OCI-LY1 (cell line): ENCODE measurements around the gene SEPTIN10.
"Not testable (repeated sequence)": the region's sequence is repeated elsewhere in the genome, so short reads cannot be mapped to it uniquely, and the experiment has no call there.

Experiments used
- H2AFZ ChIP-seq: fragments of 200-600 bp; sonication (generic), shearing (Covaris generic); 2 replicates; pipeline ENCODE4 v1.6.0; 2014; ENCODE audit warnings: antibody characterized with exemption, mild to moderate bottlenecking, low read length
- H3F3A ChIP-seq: fragments of 200-600 bp; sonication (generic), shearing (Covaris generic); 2 replicates; pipeline ENCODE4 v1.6.0; 2014; ENCODE audit warnings: mild to moderate bottlenecking, antibody characterized with exemption, low read length, moderate library complexity; ENCODE audit not compliant: insufficient read depth
- H3K27ac ChIP-seq: fragments of 200-600 bp; sonication (generic); 2 replicates; pipeline ENCODE4 v1.5.1; 2014; ENCODE audit warnings: low read length, mixed run types, mild to moderate bottlenecking, low read depth; ENCODE audit not compliant: poor library complexity, severe bottlenecking
- H3K27me3 ChIP-seq: fragments of 200-600 bp; sonication (generic); 2 replicates; pipeline ENCODE4 v1.6.0; 2014; ENCODE audit warnings: antibody characterized with exemption, mild to moderate bottlenecking, low read length, moderate library complexity; ENCODE audit not compliant: insufficient read depth
- H3K36me3 ChIP-seq: fragments of 200-600 bp; sonication (generic); 2 replicates; pipeline ENCODE4 v1.6.1; 2014; ENCODE audit warnings: mild to moderate bottlenecking, antibody characterized with exemption, low read length, moderate library complexity, mixed read lengths; ENCODE audit not compliant: insufficient read depth
- H3K4me1 ChIP-seq: fragments of 200-600 bp; sonication (generic); 2 replicates; pipeline ENCODE4 v1.5.1; 2014; ENCODE audit warnings: mild to moderate bottlenecking, low read length, moderate library complexity; ENCODE audit not compliant: insufficient read depth, severe bottlenecking
- H3K4me2 ChIP-seq: fragments of 200-600 bp; sonication (generic), shearing (Covaris generic); 2 replicates; pipeline ENCODE4 v1.6.1; 2014; ENCODE audit warnings: low read length
- H3K4me3 ChIP-seq: fragments of 200-600 bp; sonication (generic); 2 replicates; pipeline ENCODE4 v1.5.1; 2014; ENCODE audit warnings: low read length, low read depth, mild to moderate bottlenecking, mixed read lengths; ENCODE audit not compliant: poor library complexity, severe bottlenecking
- H3K79me2 ChIP-seq: fragments of 200-600 bp; shearing (Covaris generic); 2 replicates; pipeline ENCODE4 v1.6.1; 2016; ENCODE audit warnings: mixed run types, low read length, mixed read lengths; ENCODE audit not compliant: insufficient read depth
- H3K9ac ChIP-seq: fragments of 200-600 bp; sonication (generic), shearing (Covaris generic); 2 replicates; pipeline ENCODE4 v1.6.1; 2014; ENCODE audit warnings: mild to moderate bottlenecking, low read length, mixed read lengths
- H3K9me2 ChIP-seq: fragments of 200-600 bp; sonication (generic), shearing (Covaris generic); 2 replicates; pipeline ENCODE4 v1.6.1; 2014; ENCODE audit warnings: low read depth, mild to moderate bottlenecking, low read length, mixed read lengths
- H3K9me3 ChIP-seq: fragments of 200-600 bp; shearing (Covaris generic); 2 replicates; pipeline ENCODE4 v1.6.1; 2014; ENCODE audit warnings: low read length, mixed read lengths
- H4K20me1 ChIP-seq: fragments of 200-600 bp; sonication (generic), shearing (Covaris generic); 2 replicates; pipeline ENCODE4 v1.6.0; 2016; ENCODE audit warnings: mild to moderate bottlenecking, low read length; ENCODE audit not compliant: insufficient read depth
- EZH2 ChIP-seq: fragments of 200-600 bp; sonication (generic), shearing (Covaris generic); IDR thresholded peaks from 2 replicates; pipeline ENCODE4 v1.8.0; 2017; ENCODE audit warnings: borderline replicate concordance, mixed run types, mild to moderate bottlenecking, antibody characterized with exemption, low read length, moderate library complexity, mixed read lengths
- TF ChIP-seq, protein P1 (sequence below): fragments of 200-600 bp; sonication (generic), shearing (Covaris generic); IDR thresholded peaks from 2 replicates; pipeline ENCODE4 v1.5.1; 2017; ENCODE audit warnings: mild to moderate bottlenecking, antibody characterized with exemption, low read length, moderate library complexity, mixed read lengths

Gene SEPTIN10

DNA sequence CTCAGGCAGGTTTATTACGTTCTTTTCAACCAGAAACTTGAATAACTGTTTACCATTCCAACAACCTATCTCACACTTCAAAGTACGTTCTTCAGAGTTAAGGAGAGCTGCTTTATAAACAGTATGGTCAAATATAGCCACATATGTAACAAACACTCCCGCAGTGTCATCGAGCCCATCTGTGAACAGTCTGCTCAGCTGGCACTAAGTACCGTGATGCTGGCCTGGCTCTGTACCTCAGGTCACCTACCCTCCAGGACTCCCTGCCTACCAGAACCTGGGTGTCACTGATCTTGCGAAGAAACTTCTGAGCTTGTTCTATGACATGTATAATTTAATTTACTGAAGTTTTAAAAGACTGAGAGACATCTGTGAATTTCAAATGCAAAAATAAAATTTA is 71.4 kb downstream of the SEPTIN10 start:
- no peak overlapping the region for H3K27ac ChIP-seq
- no peak overlapping the region for H2AFZ ChIP-seq
- no peaks in the 10 kb centered on the region for H3F3A ChIP-seq
- no peaks in the 10 kb centered on the region for H3K79me2 ChIP-seq
- H3K9me3 ChIP-seq: no peaks in the 10 kb centered on the region
- no peak overlapping the region for H3K4me2 ChIP-seq
- no peak overlapping the region for H3K9ac ChIP-seq
- no peaks in the 10 kb centered on the region for H3K27me3 ChIP-seq
- H3K9me2 ChIP-seq: no peaks in the 10 kb centered on the region
- H4K20me1 ChIP-seq: no peaks in the 10 kb centered on the region
- TF ChIP-seq, protein P1, sequence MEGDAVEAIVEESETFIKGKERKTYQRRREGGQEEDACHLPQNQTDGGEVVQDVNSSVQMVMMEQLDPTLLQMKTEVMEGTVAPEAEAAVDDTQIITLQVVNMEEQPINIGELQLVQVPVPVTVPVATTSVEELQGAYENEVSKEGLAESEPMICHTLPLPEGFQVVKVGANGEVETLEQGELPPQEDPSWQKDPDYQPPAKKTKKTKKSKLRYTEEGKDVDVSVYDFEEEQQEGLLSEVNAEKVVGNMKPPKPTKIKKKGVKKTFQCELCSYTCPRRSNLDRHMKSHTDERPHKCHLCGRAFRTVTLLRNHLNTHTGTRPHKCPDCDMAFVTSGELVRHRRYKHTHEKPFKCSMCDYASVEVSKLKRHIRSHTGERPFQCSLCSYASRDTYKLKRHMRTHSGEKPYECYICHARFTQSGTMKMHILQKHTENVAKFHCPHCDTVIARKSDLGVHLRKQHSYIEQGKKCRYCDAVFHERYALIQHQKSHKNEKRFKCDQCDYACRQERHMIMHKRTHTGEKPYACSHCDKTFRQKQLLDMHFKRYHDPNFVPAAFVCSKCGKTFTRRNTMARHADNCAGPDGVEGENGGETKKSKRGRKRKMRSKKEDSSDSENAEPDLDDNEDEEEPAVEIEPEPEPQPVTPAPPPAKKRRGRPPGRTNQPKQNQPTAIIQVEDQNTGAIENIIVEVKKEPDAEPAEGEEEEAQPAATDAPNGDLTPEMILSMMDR: no peak
- TF ChIP-seq EZH2: no peak
- H3K36me3 ChIP-seq: no peaks in the 10 kb centered on the region
- no peak overlapping the region for H3K4me3 ChIP-seq
- H3K4me1 ChIP-seq: no peaks in the 10 kb centered on the region

DNA sequence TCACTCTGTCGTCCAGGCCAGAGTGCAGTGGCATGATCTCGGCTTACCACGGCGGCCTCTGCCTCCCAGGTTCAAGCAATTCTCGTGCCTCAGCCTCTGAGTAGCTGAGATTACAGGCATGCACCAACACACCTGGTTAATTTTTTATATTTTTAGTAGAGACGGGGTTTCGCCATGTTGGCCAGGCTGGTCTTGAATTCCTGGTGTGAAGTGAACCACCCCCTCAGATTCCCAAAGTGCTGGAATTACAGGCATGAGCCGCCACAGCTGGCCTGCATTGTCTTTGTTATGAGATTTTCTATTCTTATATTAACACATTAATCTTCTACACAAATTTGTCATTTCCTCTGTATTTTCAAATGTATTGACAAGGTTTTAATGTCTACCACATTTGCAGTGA is 75.2 kb downstream of the SEPTIN10 start:
- H2AFZ ChIP-seq: no peak overlapping the region
- H3K9ac ChIP-seq: no peak overlapping the region
- no peaks in the 10 kb centered on the region for H3K9me3 ChIP-seq
- H3K4me2 ChIP-seq: no peak overlapping the region
- H3K36me3 ChIP-seq: no peaks in the 10 kb centered on the region
- no peak overlapping the region for H3K27ac ChIP-seq
- no peaks in the 10 kb centered on the region for H3K79me2 ChIP-seq
- no peak overlapping the region for H3K4me3 ChIP-seq
- no peaks in the 10 kb centered on the region for H3F3A ChIP-seq
- no peaks in the 10 kb centered on the region for H4K20me1 ChIP-seq
- TF ChIP-seq EZH2: no peak
- TF ChIP-seq, protein P1: no peak
- no peaks in the 10 kb centered on the region for H3K27me3 ChIP-seq
- H3K9me2 ChIP-seq: no peaks in the 10 kb centered on the region
- H3K4me1 ChIP-seq: no peaks in the 10 kb centered on the region

DNA sequence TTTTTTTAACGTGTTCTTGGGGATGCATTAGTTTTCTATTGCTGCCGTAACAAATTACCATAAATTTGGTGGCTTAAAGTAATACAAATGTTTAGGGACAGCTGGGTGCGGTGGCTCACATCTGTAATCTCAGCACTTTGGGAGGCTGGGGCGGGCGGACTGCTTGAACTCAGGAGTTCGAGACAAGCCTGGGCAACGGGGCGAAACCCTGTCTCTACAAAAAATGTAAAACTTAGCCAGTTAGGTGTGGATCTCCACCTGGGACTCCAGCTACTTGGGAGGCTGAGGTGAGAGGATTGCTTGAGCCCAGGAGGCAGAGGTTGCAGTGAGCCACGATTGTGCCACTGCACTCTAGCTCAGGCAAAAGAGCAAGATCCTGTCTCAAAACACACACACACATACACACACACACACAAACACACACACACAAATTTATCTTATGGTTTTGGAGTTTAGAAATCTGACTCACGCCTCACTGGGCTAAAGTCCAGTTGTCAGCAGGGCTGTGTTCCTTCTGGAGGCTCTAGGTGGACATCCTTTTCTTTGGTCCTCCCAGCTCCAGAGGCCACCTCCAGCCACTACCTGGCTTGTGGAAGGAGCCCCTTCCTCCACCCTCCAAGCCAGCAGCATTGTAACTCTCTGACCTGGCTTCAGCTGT is 76.1 kb downstream of the SEPTIN10 start:
- Histone ChIP-seq H3K9me3 (no peaks in the 10 kb centered on the region), H3K36me3 (no peaks in the 10 kb centered on the region), H3K4me2 (no peak overlapping the region), H3K9me2 (no peaks in the 10 kb centered on the region), H3K79me2 (no peaks in the 10 kb centered on the region), H3F3A (no peaks in the 10 kb centered on the region), H4K20me1 (no peaks in the 10 kb centered on the region), H3K4me1 (no peaks in the 10 kb centered on the region), H3K4me3 (no peak overlapping the region), H3K9ac (no peak overlapping the region), H2AFZ (no peak overlapping the region), H3K27me3 (no peaks in the 10 kb centered on the region), H3K27ac (no peak overlapping the region)
- TF ChIP-seq, protein P1: no peak
- no peak for TF ChIP-seq EZH2

DNA sequence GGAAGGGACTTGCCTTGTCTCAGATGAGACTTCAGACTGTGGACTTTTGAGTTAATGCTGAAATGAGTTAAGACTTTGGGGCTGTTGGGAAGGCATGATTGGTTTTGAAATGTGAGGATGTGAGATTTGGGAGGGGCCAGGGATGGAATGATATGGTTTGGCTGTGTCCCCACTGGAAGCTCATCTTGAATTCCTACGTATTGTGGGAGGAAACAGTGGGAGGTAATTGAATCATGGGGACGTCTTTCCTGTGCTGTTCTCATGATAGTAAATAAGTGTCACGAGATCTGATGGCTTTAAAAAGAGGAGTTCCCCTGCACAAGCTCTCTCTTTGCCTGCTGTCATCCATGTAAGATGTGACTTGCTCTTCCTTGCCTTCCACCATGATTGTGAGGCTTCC is 77.2 kb downstream of the SEPTIN10 start:
- not testable (repeated sequence) for H3K36me3 ChIP-seq, H4K20me1 ChIP-seq, H3K9me3 ChIP-seq, H2AFZ ChIP-seq, H3K4me1 ChIP-seq, H3K9me2 ChIP-seq, H3K27ac ChIP-seq, H3K4me3 ChIP-seq, H3K27me3 ChIP-seq, H3K9ac ChIP-seq, H3K79me2 ChIP-seq, H3K4me2 ChIP-seq, H3F3A ChIP-seq
